HG02973 (cell line): Measurements from ENCODE around the gene DTYMK.
A peak's percentile ranks its signal among the peaks of the same experiment; 100 is the strongest.

Experiments
- ATAC-seq: cut with Tn5 transposase; IDR thresholded peaks from one replicate; pipeline ENCODE4 v1.9.1; 2021; ENCODE audit warnings: moderate library complexity; ENCODE audit not compliant: unreplicated experiment

The DTYMK gene

DNA sequence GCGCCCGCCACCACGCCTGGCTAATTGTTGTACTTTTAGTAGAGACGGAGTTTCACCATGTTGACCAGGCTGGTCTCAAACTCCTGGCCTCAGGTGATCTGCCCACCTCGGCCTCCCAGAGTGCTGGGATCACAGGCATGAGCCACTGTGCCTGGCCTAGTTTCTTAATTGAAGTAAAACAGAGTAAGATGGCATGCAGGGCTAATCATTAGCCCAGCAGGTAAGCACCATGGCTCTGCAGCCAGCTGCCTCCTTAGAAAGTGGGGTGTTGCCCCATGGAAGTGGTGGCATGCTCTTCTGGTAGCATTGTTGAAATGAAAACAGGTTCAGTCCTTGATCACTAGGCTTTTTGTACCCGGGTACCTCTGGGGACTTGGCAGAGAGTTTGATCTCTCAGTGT is 36.7 kb downstream of the DTYMK start:
- no peak for ATAC-seq

GRCh38 chr2:241649404-241649803 is 37.2 kb downstream of the DTYMK start:
- ATAC-seq = no peak

DNA sequence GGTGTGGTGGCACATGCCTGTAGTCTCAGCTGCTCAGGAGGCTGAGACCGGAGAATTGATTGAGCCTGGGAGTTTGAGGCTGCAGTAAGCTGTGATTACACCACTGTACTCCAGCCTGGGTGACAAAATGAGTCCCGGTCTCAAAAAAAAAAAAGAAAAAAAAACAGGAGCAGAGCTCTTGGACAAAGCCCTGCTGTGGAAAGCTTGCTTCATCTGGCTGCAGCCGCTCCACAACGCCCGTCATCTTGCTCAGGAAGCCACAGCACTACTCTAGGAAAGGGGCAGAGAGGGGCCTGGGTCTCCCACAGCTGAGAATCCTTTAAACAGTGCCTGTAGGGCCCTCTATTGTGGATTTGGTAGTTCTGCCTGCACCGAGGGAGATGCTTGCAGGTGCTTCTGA is 38.2 kb downstream of the DTYMK start:
- ATAC-seq = no peak

DNA sequence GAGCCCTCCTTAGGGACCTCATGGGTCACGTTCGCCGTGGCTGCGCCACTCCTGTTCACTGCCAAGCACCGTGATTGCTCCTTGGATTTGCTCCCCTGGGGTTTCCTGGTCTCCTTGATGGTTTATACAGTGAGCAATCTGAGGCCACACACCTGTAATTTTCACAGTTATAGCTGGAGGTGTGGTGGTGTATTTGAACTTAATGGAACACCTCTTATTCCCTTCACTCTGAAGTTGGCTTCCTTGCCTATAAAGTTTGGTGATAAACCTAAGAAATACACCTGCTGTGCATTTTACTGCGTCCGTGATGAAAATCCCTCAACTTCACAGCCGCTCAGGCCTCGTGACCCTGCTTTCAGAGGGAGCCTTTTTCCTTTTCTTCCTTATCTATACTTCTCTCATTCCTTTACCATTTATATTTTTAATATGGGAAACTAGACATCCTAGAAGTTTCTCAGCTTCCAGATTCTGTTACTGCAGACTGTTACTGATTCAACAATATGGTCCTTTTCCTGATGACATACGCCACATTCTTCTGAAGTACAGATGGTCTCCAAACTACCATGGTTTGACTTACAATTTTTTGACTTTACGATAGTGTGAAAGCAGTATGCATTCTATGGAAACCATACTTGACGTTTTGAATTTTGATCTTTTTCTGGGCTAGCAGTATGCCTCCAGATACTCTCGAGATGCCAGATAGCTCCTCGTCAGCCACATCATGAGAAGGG is 40.5 kb downstream of the DTYMK start:
- ATAC-seq = no peak

DNA sequence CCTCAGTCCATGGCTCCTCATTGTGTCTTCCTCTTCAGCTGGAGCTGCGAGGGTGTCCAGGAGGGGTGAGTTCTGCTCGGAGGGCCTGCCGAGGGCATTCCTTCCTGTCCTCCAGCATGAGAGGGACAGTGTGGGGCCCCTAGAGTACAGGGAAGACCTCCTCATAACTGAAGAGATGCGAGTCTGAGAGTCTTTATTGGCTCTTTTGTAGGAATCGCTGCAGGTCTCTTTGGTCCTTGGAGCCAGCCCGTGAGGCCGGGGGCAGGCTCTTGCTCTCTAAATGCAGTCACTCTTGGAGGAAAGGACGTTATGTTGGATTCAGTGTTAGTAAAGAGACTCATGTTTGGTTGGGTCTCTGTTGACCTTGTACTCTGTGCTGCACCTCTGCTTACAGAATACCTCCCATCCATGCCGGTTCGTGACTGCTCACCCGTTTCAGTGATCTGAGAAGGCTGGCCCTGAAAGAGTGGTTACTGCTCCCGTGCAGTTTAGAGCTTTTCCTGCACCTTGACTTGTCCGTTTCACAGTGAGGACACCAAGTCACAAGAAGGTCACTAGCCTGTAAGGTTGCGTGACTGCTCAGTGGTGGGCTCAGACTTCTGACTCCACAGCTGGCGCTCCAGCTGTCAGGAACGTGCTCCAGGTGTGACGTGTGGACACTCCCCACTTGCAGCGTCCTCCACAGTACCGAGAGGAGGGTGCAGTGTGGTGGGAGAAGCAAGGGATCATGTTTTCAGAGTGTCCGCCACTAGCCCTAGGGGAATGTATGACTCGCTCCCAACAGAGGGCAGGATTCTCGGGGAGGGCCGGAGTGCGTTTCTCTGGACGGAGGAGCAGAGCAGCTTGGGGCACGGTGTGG is 41.3 kb downstream of the DTYMK start:
- no peak for ATAC-seq

DNA sequence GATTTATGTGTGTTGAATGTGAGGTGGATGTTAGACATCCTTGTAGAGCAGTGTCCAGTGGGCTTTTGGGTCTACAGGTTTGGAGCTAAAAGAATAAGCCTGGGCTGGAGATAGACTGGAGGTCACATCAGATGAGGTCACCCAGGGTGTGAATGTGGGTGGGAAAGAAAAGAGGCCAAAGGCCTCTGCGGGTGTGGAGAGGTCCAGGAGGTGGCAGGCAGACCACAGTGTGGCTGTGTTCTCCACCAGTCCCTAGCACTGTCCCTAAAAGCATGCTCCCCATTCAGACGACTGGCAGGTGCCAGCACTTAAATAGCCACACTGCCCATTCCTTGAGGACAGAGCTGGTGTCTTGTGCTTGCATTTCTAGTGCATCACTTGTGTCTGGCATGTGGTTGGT is 45.0 kb downstream of the DTYMK start:
- no peak for ATAC-seq

- ATAC-seq = no peak
Measured at GRCh38 chr2:241640165-241640795, 46.3 kb downstream of the DTYMK start.

GRCh38 chr2:241639385-241639784 is 47.2 kb downstream of the DTYMK start:
- ATAC-seq = no peak

- ATAC-seq = no peak
Measured at GRCh38 chr2:241638940-241639339, 47.7 kb downstream of the DTYMK start.

GRCh38 chr2:241637795-241638660 is 48.6 kb downstream of the DTYMK start:
- peak; percentile 14 for ATAC-seq

- peak; percentile 56 for ATAC-seq
Measured at GRCh38 chr2:241637018-241637794, 49.4 kb downstream of the DTYMK start, which contains the start of the genes ATG4B and THAP4. Gene ATG4B, plus strand, starts transcription at chr2:241637693. Its CDS starts 22 bp downstream, at chr2:241637715. Gene THAP4, minus strand, starts transcription at chr2:241637158. Its CDS starts 141 bp downstream, at chr2:241637017.

- ATAC-seq = peak; percentile 33
Measured at GRCh38 chr2:241636182-241637017, 50.2 kb downstream of the DTYMK start.

DNA sequence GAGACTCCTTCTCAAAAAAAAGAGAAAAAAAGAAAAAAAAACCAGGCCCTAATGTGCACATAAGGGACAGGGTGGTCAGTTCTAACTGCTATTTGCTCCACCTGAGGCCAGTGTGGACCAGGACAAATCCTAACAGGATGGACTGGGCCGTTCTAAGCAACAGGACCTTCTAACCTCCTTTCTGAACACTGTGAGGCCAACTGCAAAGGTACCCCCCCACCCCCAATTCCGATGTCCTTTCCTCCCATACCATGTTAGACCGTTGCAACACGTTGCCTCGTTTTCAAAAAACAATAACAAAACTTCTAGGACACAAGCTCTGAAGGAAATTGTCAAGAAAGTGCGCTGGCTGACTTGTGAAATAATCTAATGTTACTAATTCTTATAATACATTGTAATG is 50.9 kb downstream of the DTYMK start:
- no peak for ATAC-seq

GRCh38 chr2:241633561-241633960 is 53.1 kb downstream of the DTYMK start:
- no peak for ATAC-seq

DNA sequence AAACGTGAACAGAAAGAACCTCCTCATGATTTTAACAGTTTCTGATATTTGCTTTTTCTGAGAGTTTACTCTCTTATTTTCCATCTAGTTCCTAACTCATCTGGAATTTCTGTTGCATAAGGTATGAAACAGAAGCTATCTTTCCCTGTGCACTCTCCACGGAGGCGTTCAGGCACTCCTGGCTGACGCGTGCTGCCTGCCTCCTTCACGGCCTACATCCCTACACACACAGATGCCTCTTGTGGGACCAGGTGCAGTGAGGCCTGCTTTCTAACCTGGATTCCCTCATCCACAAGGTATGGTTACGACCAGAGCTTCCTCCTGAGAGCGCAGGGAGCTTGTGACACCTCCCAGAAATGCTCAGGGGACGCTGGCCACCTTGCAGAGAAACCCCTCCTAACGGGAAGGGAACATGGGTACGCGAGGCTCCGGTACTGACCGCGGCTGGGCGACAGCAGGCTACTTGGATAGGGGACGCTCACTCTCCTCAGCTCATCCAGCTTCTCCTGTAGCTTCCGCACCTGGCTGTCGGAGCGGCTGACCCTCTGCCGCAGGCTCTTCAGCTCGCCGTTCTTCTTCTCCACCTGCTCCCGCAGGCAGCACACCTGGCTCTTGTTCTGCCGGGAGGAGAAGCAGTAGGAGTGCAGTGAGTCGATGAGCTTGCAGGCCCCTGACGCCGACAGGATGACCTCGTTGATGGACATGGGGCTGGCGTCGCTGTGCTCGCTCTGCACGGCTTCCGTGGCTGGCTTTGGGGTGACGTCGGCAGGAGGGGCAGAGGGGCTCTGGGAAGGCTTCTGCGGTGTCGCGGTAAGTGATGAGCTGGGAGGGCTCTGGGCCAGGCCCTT is 53.9 kb downstream of the DTYMK start:
- no peak for ATAC-seq

GRCh38 chr2:241629762-241630435 is 56.7 kb downstream of the DTYMK start:
- no peak for ATAC-seq

- no peak for ATAC-seq
Measured at GRCh38 chr2:241627675-241628074, 58.9 kb downstream of the DTYMK start.
